IPS-20b (cell line): ENCODE measurements around the gene MOV10.
"Not testable (repeated sequence)": the region's sequence is repeated elsewhere in the genome, so short reads cannot be mapped to it uniquely, and the experiment has no call there.

Experiments used
- H3K27ac ChIP-seq: one replicate; pipeline ENCODE4 v1.5.1; 2013; ENCODE audit warnings: low read length
- H3K27me3 ChIP-seq: 2 replicates; pipeline ENCODE4 v1.6.1; 2013; ENCODE audit warnings: mild to moderate bottlenecking, low read length, inconsistent platforms; ENCODE audit not compliant: insufficient read depth
- H3K36me3 ChIP-seq: 2 replicates; pipeline ENCODE4 v1.6.1; 2013; ENCODE audit warnings: low read depth, mild to moderate bottlenecking, inconsistent platforms, low read length, moderate library complexity; ENCODE audit not compliant: insufficient read depth
- H3K4me1 ChIP-seq: 2 replicates; pipeline ENCODE4 v1.6.1; 2013; ENCODE audit warnings: mild to moderate bottlenecking, control low read depth, inconsistent platforms, low read length, moderate library complexity; ENCODE audit not compliant: insufficient read depth
- H3K4me3 ChIP-seq: 2 replicates; pipeline ENCODE4 v1.5.1; 2013; ENCODE audit warnings: mild to moderate bottlenecking, low read length, inconsistent platforms
- H3K9ac ChIP-seq: 2 replicates; pipeline ENCODE4 v1.6.1; 2013; ENCODE audit warnings: low read depth, mild to moderate bottlenecking, inconsistent platforms, low read length, moderate library complexity
- H3K9me3 ChIP-seq: 2 replicates; pipeline ENCODE4 v1.6.1; 2013; ENCODE audit warnings: mild to moderate bottlenecking, low read depth, low read length, inconsistent platforms; ENCODE audit not compliant: insufficient read depth

Gene MOV10

GRCh38 chr1:112717263-112717873 lies 42.9 kb downstream of the MOV10 start:
- peaks cover 10% of the 10 kb centered on the region; the same call in 1 of the 2 replicates for H3K4me1 ChIP-seq
- H3K27me3 ChIP-seq = peaks cover 70% of the 10 kb centered on the region
- no peak overlapping the region for H3K9ac ChIP-seq
- H3K27ac ChIP-seq = no peak overlapping the region
- H3K9me3 ChIP-seq = no peaks in the 10 kb centered on the region
- no peak overlapping the region for H3K4me3 ChIP-seq
- no peaks in the 10 kb centered on the region for H3K36me3 ChIP-seq

- Histone ChIP-seq H3K36me3 (no peaks in the 10 kb centered on the region), H3K9me3 (no peaks in the 10 kb centered on the region), H3K27ac (no peak overlapping the region), H3K27me3 (peaks cover 72% of the 10 kb centered on the region), H3K4me1 (peaks cover 10% of the 10 kb centered on the region; the same call in 1 of the 2 replicates), H3K4me3 (peak overlapping the region; percentile 7; the same call in 1 of the 2 replicates), H3K9ac (no peak overlapping the region)
Measured at GRCh38 chr1:112718691-112719418, 44.4 kb downstream of the MOV10 start.

GRCh38 chr1:112719706-112720105 lies 45.2 kb downstream of the MOV10 start:
- Histone ChIP-seq H3K4me3 (no peak overlapping the region), H3K27me3 (peaks cover 67% of the 10 kb centered on the region), H3K27ac (no peak overlapping the region), H3K9ac (no peak overlapping the region), H3K36me3 (no peaks in the 10 kb centered on the region), H3K9me3 (no peaks in the 10 kb centered on the region), H3K4me1 (peaks cover 10% of the 10 kb centered on the region; the same call in 1 of the 2 replicates)

- H3K27ac ChIP-seq = no peak overlapping the region
- peaks cover 61% of the 10 kb centered on the region for H3K27me3 ChIP-seq
- no peaks in the 10 kb centered on the region for H3K36me3 ChIP-seq
- no peak overlapping the region for H3K9ac ChIP-seq
- peaks cover 10% of the 10 kb centered on the region; the same call in 1 of the 2 replicates for H3K4me1 ChIP-seq
- no peak overlapping the region for H3K4me3 ChIP-seq
- H3K9me3 ChIP-seq = no peaks in the 10 kb centered on the region
Measured at GRCh38 chr1:112720800-112721199, 46.3 kb downstream of the MOV10 start.

- not testable (repeated sequence) for H3K27ac ChIP-seq, H3K4me3 ChIP-seq, H3K36me3 ChIP-seq, H3K9ac ChIP-seq, H3K4me1 ChIP-seq, H3K9me3 ChIP-seq
- peaks cover 56% of the 10 kb centered on the region for H3K27me3 ChIP-seq
Measured at GRCh38 chr1:112721294-112721693, 46.8 kb downstream of the MOV10 start.

GRCh38 chr1:112721966-112722524 lies 47.6 kb downstream of the MOV10 start:
- peak overlapping the region; percentile 51; the same call in 1 of the 2 replicates for H3K9ac ChIP-seq

GRCh38 chr1:112722601-112723510 lies 48.4 kb downstream of the MOV10 start:
- no peak overlapping the region for H3K27ac ChIP-seq
- H3K9me3 ChIP-seq = no peaks in the 10 kb centered on the region
- peak overlapping the region; percentile 51; the same call in 1 of the 2 replicates for H3K9ac ChIP-seq
- peaks cover 4% of the 10 kb centered on the region; the same call in 1 of the 2 replicates for H3K4me1 ChIP-seq
- peaks cover 50% of the 10 kb centered on the region for H3K27me3 ChIP-seq
- no peaks in the 10 kb centered on the region for H3K36me3 ChIP-seq
- peak overlapping the region; percentile 53 for H3K4me3 ChIP-seq

More at GRCh38 chr1:112721966-112722524, 47.6 kb downstream of the MOV10 start:
- no peak overlapping the region for H3K4me3 ChIP-seq
- no peak overlapping the region for H3K27ac ChIP-seq
- peaks cover 4% of the 10 kb centered on the region; the same call in 1 of the 2 replicates for H3K4me1 ChIP-seq
- H3K9me3 ChIP-seq = no peaks in the 10 kb centered on the region
- H3K27me3 ChIP-seq = peaks cover 56% of the 10 kb centered on the region
- no peaks in the 10 kb centered on the region for H3K36me3 ChIP-seq

GRCh38 chr1:112723511-112723839 lies 49.0 kb downstream of the MOV10 start:
- peak overlapping the region; percentile 39; the same call in 1 of the 2 replicates for H3K9ac ChIP-seq
- H3K27me3 ChIP-seq = peaks cover 45% of the 10 kb centered on the region
- H3K27ac ChIP-seq = no peak overlapping the region
- no peaks in the 10 kb centered on the region for H3K36me3 ChIP-seq
- H3K4me1 ChIP-seq = peaks cover 4% of the 10 kb centered on the region; the same call in 1 of the 2 replicates
- peak overlapping the region; percentile 53 for H3K4me3 ChIP-seq
- no peaks in the 10 kb centered on the region for H3K9me3 ChIP-seq

GRCh38 chr1:112724240-112724639 lies 49.8 kb downstream of the MOV10 start:
- not testable (repeated sequence) for H3K9me3 ChIP-seq, H3K27ac ChIP-seq, H3K4me3 ChIP-seq, H3K36me3 ChIP-seq, H3K9ac ChIP-seq, H3K4me1 ChIP-seq
- peaks cover 41% of the 10 kb centered on the region for H3K27me3 ChIP-seq

- Histone ChIP-seq H3K36me3 (no peaks in the 10 kb centered on the region), H3K4me1 (peaks cover 4% of the 10 kb centered on the region; the same call in 1 of the 2 replicates), H3K27ac (no peak overlapping the region), H3K27me3 (peaks cover 12% of the 10 kb centered on the region), H3K4me3 (no peak overlapping the region), H3K9me3 (no peaks in the 10 kb centered on the region), H3K9ac (no peak overlapping the region)
Measured at GRCh38 chr1:112727716-112728115, 53.3 kb downstream of the MOV10 start.

- not testable (repeated sequence) for H3K27me3 ChIP-seq, H3K9me3 ChIP-seq, H3K36me3 ChIP-seq, H3K27ac ChIP-seq, H3K4me3 ChIP-seq, H3K9ac ChIP-seq, H3K4me1 ChIP-seq
Measured at GRCh38 chr1:112728306-112728971, 54.0 kb downstream of the MOV10 start.
